B cell (primary cell): Measurements from ENCODE around the gene ERICH3. TPM values are rescaled to one million over a fixed set of nuclear protein-coding genes. Genes with fewer than 3 reads are reported as not detected.

Source experiments
- ATAC-seq: fragments of 200-7000 bp; cut with Tn5 transposase; one replicate; pipeline ENCODE4 v1.10.0; 2021; ENCODE audit warnings: low read depth, mild to moderate bottlenecking, moderate number of reproducible peaks, moderate library complexity
- CTCF ChIA-PET: fragments of 350-600 bp; sonication (Branson Sonifier 250); formaldehyde crosslinking; loops from one replicate; lab custom pipeline; 2021; ENCODE audit warnings: antibody characterized with exemption, inconsistent platforms; lab: Charles Lee
- POLR2A ChIA-PET: fragments of 350-600 bp; sonication (Branson Sonifier 250); formaldehyde crosslinking; loops from one replicate; lab custom pipeline; 2021; ENCODE audit warnings: antibody characterized with exemption; lab: Charles Lee
- DNase-seq: peaks from one replicate; pipeline ENCODE4 v3.0.0; 2013
- H2AFZ ChIP-seq: 2 replicates; pipeline ENCODE4 v1.6.1; 2012; ENCODE audit warnings: mild to moderate bottlenecking, low read depth, low read length; ENCODE audit not compliant: insufficient read depth, poor library complexity, severe bottlenecking
- H3K27ac ChIP-seq, 2 donors: 1 replicate in 1 of 2; 2 replicates in 1 of 2; pipeline ENCODE4 v1.5.1; 2012 to 2013; ENCODE audit warnings: low read length in 2 of 2, mild to moderate bottlenecking in 2 of 2, moderate library complexity in 1 of 2
- H3K27me3 ChIP-seq, 4 experiments: fragments of 200-600 bp in 1 of 4; sonication (generic) in 1 of 4; replicated peaks in 1 of 4; 1 replicate in 2 of 4; 2 replicates in 2 of 4; pipeline versions ENCODE4 v1.6.1 to v1.7.0; 2013 to 2016; ENCODE audit warnings: low read length in 3 of 4, mild to moderate bottlenecking in 2 of 4, mixed read lengths in 1 of 4, moderate library complexity in 1 of 4; ENCODE audit not compliant: insufficient read depth in 4 of 4, control insufficient read depth in 3 of 4; ENCODE audit errors: control extremely low read depth in 1 of 4
- H3K36me3 ChIP-seq, 2 experiments: replicated peaks in 1 of 2; 1 replicate in 1 of 2; 2 replicates in 1 of 2; pipeline versions ENCODE4 v1.6.1 to v1.7.1; 2013; ENCODE audit warnings: low read length in 1 of 2; ENCODE audit not compliant: insufficient read depth in 2 of 2, control insufficient read depth in 1 of 2; ENCODE audit errors: control extremely low read depth in 1 of 2, extremely low read depth in 1 of 2
- H3K4me1 ChIP-seq, 2 donors: fragments of 200-600 bp in 1 of 2; sonication (generic) in 1 of 2; 1 replicate in 1 of 2; 2 replicates in 1 of 2; pipeline versions ENCODE4 v1.5.1 to v1.6.1; 2013 to 2017; ENCODE audit warnings: low read length in 2 of 2; ENCODE audit not compliant: control insufficient read depth in 2 of 2, insufficient read depth in 2 of 2
- H3K4me2 ChIP-seq: replicated peaks from 2 replicates; pipeline ENCODE3; 2012; ENCODE audit warnings: mild to moderate bottlenecking, low read depth, low read length; ENCODE audit not compliant: poor library complexity, severe bottlenecking
- H3K4me3 ChIP-seq, 5 experiments: fragments of 200-600 bp in 1 of 5; sonication (generic) in 1 of 5; 1 replicate in 3 of 5; 2 replicates in 2 of 5; pipeline versions ENCODE4 v1.5.1 to v1.7.0; 2011 to 2016; ENCODE audit warnings: low read length in 4 of 5, mild to moderate bottlenecking in 4 of 5, low read depth in 2 of 5, control low read depth in 1 of 5, moderate library complexity in 1 of 5; ENCODE audit not compliant: insufficient read depth in 1 of 5; ENCODE audit errors: control extremely low read depth in 1 of 5, extremely low read depth in 1 of 5
- H3K79me2 ChIP-seq: fragments of 200-600 bp; sonication (generic); one replicate; pipeline ENCODE4 v1.6.0; 2016; ENCODE audit warnings: low read length; ENCODE audit not compliant: control insufficient read depth, insufficient read depth
- H3K9ac ChIP-seq: fragments of 200-600 bp; sonication (generic); 2 replicates; pipeline ENCODE4 v1.6.1; 2017; ENCODE audit warnings: mild to moderate bottlenecking, low read length, moderate library complexity
- H3K9me3 ChIP-seq, 3 donors: one replicate each; pipeline versions ENCODE4 v1.6.1 to v1.7.1; 2013; ENCODE audit warnings: low read length in 2 of 3; ENCODE audit not compliant: control insufficient read depth in 2 of 3, insufficient read depth in 1 of 3; ENCODE audit errors: control extremely low read depth in 1 of 3
- H4K20me1 ChIP-seq: 2 replicates; pipeline ENCODE4 v1.6.0; 2012; ENCODE audit warnings: mild to moderate bottlenecking, low read length; ENCODE audit not compliant: insufficient read depth, control insufficient read depth, poor library complexity, severe bottlenecking
- H3K27ac Mint-ChIP-seq: one replicate; pipeline ENCODE4 v1.8.0; 2021; ENCODE audit warnings: mixed read lengths
- H3K27me3 Mint-ChIP-seq: one replicate; pipeline ENCODE4 v1.8.0; 2021; ENCODE audit warnings: mixed read lengths
- H3K4me1 Mint-ChIP-seq: one replicate; pipeline ENCODE4 v1.8.0; 2021; ENCODE audit warnings: mixed read lengths
- H3K4me3 Mint-ChIP-seq: one replicate; pipeline ENCODE4 v1.8.0; 2021; ENCODE audit warnings: mixed read lengths
- H3K9me3 Mint-ChIP-seq: one replicate; pipeline ENCODE4 v1.8.0; 2022; ENCODE audit warnings: mixed read lengths; ENCODE audit not compliant: insufficient read depth
- EZH2 ChIP-seq: IDR thresholded peaks from 2 replicates; pipeline ENCODE4 v1.6.1; 2012; ENCODE audit warnings: borderline replicate concordance, low read depth, mild to moderate bottlenecking, moderate library complexity, low read length; ENCODE audit not compliant: insufficient read depth, poor library complexity, severe bottlenecking
- WGBS: methylation state at CpG from one replicate; pipeline ENCODE4 v1.1.5; 2013; ENCODE audit warnings: missing lambda C conversion rate; ENCODE audit not compliant: insufficient coverage; 5-methylcytosine and 5-hydroxymethylcytosine counted together
- intact Hi-C: fragments of 100-400 bp; cut with micrococcal nuclease; formaldehyde crosslinking; loops from one replicate; pipeline ENCODE4 v1.10.0; 2022
- polyA plus RNA-seq: library from polyadenylated mRNA; depleted of rRNA; stranded (reverse); fragments of >200 nt; gene quantifications from 2 replicates; pipeline ENCODE4 v1.2.3, GENCODE V29; 2012
- total RNA-seq, 2 donors: library from RNA; stranded (reverse); fragments of 120-200 nt in 1 of 2; gene quantifications; 1 replicate in 1 of 2; 2 replicates in 1 of 2; pipeline versions ENCODE4 v1.2.3 to v1.2.4, GENCODE V29; 2013 to 2022
- TF ChIP-seq, protein P1 (sequence below): fragments of 200-600 bp; IDR thresholded peaks from one replicate; pipeline ENCODE4 v1.8.0; 2022; ENCODE audit warnings: antibody characterized with exemption, mild to moderate bottlenecking

The ERICH3 gene
- total and polyA plus RNA-seq, 2 donors (not counting 1 experiment from before 2014, with no cell fraction given), result 0.03 to 0.27 TPM

DNA sequence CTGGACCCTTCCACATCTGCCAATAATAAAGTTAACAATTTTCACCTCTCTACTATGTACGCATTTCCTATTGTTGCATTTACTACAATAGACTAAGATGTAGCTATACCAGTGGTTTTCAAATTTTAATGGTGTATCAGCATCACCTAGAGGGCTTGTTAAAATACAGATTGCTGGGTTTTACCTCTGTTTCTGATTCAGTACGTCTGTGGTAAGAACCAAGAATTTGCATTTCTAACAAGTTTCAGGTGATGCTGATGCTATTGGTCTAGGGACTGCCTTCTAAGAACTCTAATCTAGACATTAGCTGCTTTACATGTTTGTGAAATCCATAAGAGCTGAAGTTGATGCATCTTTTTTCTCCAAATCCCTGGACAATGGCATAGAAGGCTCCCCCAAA, 59.7 kb downstream of the ERICH3 start:
- H3K9me3 Mint-ChIP-seq, result no peaks in the 10 kb centered on the region

DNA sequence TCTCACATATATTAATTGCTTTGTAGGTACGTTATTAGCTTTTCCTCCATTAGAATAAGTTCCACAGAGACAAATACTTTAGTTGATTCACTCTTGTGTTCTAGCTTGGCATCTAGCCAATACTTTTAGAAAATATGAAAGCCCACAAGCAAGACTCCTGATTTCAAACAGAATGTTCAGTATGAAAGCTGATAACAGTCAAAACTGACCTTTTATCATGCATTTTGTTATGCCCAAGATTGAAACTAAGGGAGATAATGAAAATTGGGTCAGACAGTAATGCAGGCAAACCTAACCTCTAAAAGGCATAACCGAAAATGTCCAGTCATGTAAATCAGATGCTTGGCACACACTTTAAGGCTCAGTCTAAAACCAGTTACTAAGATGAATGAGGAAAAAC, 61.7 kb downstream of the ERICH3 start:
- Histone ChIP-seq H3K4me3 (no peak overlapping the region), H3K36me3 (no peaks in the 10 kb centered on the region), H2AFZ (no peak overlapping the region), H3K27ac (no peak overlapping the region), H3K79me2 (no peaks in the 10 kb centered on the region), H3K27me3 (no peaks in the 10 kb centered on the region), H3K4me1 (no peaks in the 10 kb centered on the region), H3K9me3 (no peaks in the 10 kb centered on the region), H3K4me2 (no peak overlapping the region), H4K20me1 (no peaks in the 10 kb centered on the region), H3K9ac (no peak overlapping the region)
- H3K27ac Mint-ChIP-seq, result no peak overlapping the region
- no CpG with 5 or more reads among the region's 2 CpGs for WGBS
- ATAC-seq (no peak), DNase-seq (no peak)
- no peak overlapping the region for H3K4me3 Mint-ChIP-seq
- no peaks in the 10 kb centered on the region for H3K4me1 Mint-ChIP-seq
- no peaks in the 10 kb centered on the region for H3K9me3 Mint-ChIP-seq
- CTCF ChIA-PET, result no interaction called here
- TF ChIP-seq, protein P1, sequence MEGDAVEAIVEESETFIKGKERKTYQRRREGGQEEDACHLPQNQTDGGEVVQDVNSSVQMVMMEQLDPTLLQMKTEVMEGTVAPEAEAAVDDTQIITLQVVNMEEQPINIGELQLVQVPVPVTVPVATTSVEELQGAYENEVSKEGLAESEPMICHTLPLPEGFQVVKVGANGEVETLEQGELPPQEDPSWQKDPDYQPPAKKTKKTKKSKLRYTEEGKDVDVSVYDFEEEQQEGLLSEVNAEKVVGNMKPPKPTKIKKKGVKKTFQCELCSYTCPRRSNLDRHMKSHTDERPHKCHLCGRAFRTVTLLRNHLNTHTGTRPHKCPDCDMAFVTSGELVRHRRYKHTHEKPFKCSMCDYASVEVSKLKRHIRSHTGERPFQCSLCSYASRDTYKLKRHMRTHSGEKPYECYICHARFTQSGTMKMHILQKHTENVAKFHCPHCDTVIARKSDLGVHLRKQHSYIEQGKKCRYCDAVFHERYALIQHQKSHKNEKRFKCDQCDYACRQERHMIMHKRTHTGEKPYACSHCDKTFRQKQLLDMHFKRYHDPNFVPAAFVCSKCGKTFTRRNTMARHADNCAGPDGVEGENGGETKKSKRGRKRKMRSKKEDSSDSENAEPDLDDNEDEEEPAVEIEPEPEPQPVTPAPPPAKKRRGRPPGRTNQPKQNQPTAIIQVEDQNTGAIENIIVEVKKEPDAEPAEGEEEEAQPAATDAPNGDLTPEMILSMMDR, result no peak
- no peak for TF ChIP-seq EZH2
- intact Hi-C loops, result no loop called here
- peaks cover 6% of the 10 kb centered on the region for H3K27me3 Mint-ChIP-seq
- POLR2A ChIA-PET, result no interaction called here

More for the DNA sequence above, 59.7 kb downstream of the ERICH3 start:
- intact Hi-C loops, result no loop called here
- WGBS, result no CpG with 5 or more reads among the region's 2 CpGs
- Histone ChIP-seq H3K36me3 (no peaks in the 10 kb centered on the region), H3K4me2 (no peak overlapping the region), H3K27me3 (no peaks in the 10 kb centered on the region), H3K27ac (no peak overlapping the region), H3K9me3 (no peaks in the 10 kb centered on the region), H3K9ac (no peak overlapping the region), H2AFZ (no peak overlapping the region), H3K79me2 (no peaks in the 10 kb centered on the region), H3K4me1 (no peaks in the 10 kb centered on the region), H4K20me1 (no peaks in the 10 kb centered on the region), H3K4me3 (no peak overlapping the region)
- no peak for ATAC-seq
- Mint-ChIP-seq H3K27ac (no peak overlapping the region), H3K4me3 (no peak overlapping the region), H3K27me3 (peaks cover 6% of the 10 kb centered on the region), H3K4me1 (no peaks in the 10 kb centered on the region)
- DNase-seq, result no peak
- CTCF ChIA-PET, result no interaction called here
- TF ChIP-seq EZH2, result no peak
- TF ChIP-seq, protein P1, result no peak
- POLR2A ChIA-PET, result no interaction called here
